HL-60 (cell line): ENCODE data around the gene CFAP54.

Experiments
- DNase-seq, 2 experiments: peaks; one replicate each; pipeline ENCODE4 v3.0.0-alpha.2; 2010 to 2020; ENCODE audit warnings: low read depth in 1 of 2, low spot score in 1 of 2
- H3K27ac ChIP-seq: fragments of 250-450 bp; sonication (Bioruptor Pico); replicated peaks from 2 replicates; pipeline ENCODE4 v1.5.1; 2020; ENCODE audit warnings: mild to moderate bottlenecking, moderate library complexity
- H3K27me3 ChIP-seq: fragments of 250-450 bp; sonication (Bioruptor Pico); 2 replicates; pipeline ENCODE4 v1.5.1; 2021; ENCODE audit warnings: mild to moderate bottlenecking, moderate library complexity; ENCODE audit not compliant: insufficient read depth, poor library complexity, severe bottlenecking
- H3K4me3 ChIP-seq: replicated peaks from 2 replicates; pipeline ENCODE4 v1.5.1; 2011; ENCODE audit warnings: mild to moderate bottlenecking, control low read depth, low read length; ENCODE audit not compliant: insufficient read depth
- CTCF ChIP-seq: IDR thresholded peaks from one replicate; pipeline ENCODE4 v1.5.1; 2011; ENCODE audit warnings: low read length, control low read depth, inconsistent platforms; ENCODE audit not compliant: insufficient read depth
- GABPA ChIP-seq: IDR thresholded peaks from 2 replicates; pipeline ENCODE4 v1.6.1; 2012; ENCODE audit warnings: low read depth
- POLR2AphosphoS5 ChIP-seq: IDR thresholded peaks from 2 replicates; pipeline ENCODE4 v1.6.1; 2012; ENCODE audit warnings: low read depth
- REST ChIP-seq: IDR thresholded peaks from 2 replicates; pipeline ENCODE4 v1.6.1; 2012; ENCODE audit warnings: low read depth; ENCODE audit not compliant: insufficient replicate concordance
- SPI1 ChIP-seq: IDR thresholded peaks from 2 replicates; pipeline ENCODE4 v1.6.1; 2012; ENCODE audit warnings: low read depth, mild to moderate bottlenecking, borderline replicate concordance

The CFAP54 gene

GRCh38 chr12:96495155-96495554 lies 5.8 kb downstream of the CFAP54 start:
- no peak overlapping the region for H3K27ac ChIP-seq
- no peak for TF ChIP-seq CTCF
- TF ChIP-seq SPI1, result no peak
- no peak for DNase-seq
- no peak overlapping the region for H3K4me3 ChIP-seq
- peaks cover 2% of the 10 kb centered on the region for H3K27me3 ChIP-seq

- no peak for TF ChIP-seq POLR2AphosphoS5
- no peak for TF ChIP-seq SPI1
- DNase-seq, result no peak
- Histone ChIP-seq H3K27ac (no peak overlapping the region), H3K27me3 (no peaks in the 10 kb centered on the region), H3K4me3 (no peak overlapping the region)
Measured at GRCh38 chr12:96495841-96496545, 6.6 kb downstream of the CFAP54 start.

GRCh38 chr12:96496944-96497343 lies 7.6 kb downstream of the CFAP54 start:
- DNase-seq, result no peak
- no peak for TF ChIP-seq CTCF
- no peak for TF ChIP-seq REST
- TF ChIP-seq GABPA, result no peak
- TF ChIP-seq SPI1, result no peak
- H3K4me3 ChIP-seq, result no peak overlapping the region
- no peaks in the 10 kb centered on the region for H3K27me3 ChIP-seq
- no peak overlapping the region for H3K27ac ChIP-seq

GRCh38 chr12:96497855-96498254 lies 8.5 kb downstream of the CFAP54 start:
- no peak for DNase-seq
- Histone ChIP-seq H3K4me3 (no peak overlapping the region), H3K27me3 (no peaks in the 10 kb centered on the region), H3K27ac (no peak overlapping the region)
- TF ChIP-seq POLR2AphosphoS5 (no peak), GABPA (no peak)

- H3K27ac ChIP-seq, result no peak overlapping the region
- DNase-seq, result no peak
- no peaks in the 10 kb centered on the region for H3K27me3 ChIP-seq
- TF ChIP-seq POLR2AphosphoS5 (no peak), SPI1 (no peak), GABPA (no peak), CTCF (no peak), REST (no peak)
- H3K4me3 ChIP-seq, result no peak overlapping the region
Measured at GRCh38 chr12:96500693-96501092, 11.3 kb downstream of the CFAP54 start.
